ENCODE results near the gene DEGS2.
"Not testable (repeated sequence)": the region's sequence is repeated elsewhere in the genome, so short reads cannot be mapped to it uniquely, and the experiment has no call there.

DEGS2 gene

GRCh38 chr14:100178691-100179090 lies 19.2 kb upstream of the DEGS2 start:
- no peak for FAIRE-seq

GRCh38 chr14:100176811-100177327 lies 17.4 kb upstream of the DEGS2 start:
- no peak for FAIRE-seq

- FAIRE-seq, result no peak
Observed at GRCh38 chr14:100173353-100173752, 13.9 kb upstream of the DEGS2 start.

- FAIRE-seq, result no peak
Observed at GRCh38 chr14:100172811-100173210, 13.4 kb upstream of the DEGS2 start.

- no peak for FAIRE-seq
Observed at GRCh38 chr14:100170880-100171279, 11.4 kb upstream of the DEGS2 start.

GRCh38 chr14:100168506-100168905 lies 9.1 kb upstream of the DEGS2 start:
- FAIRE-seq, result no peak

- no peak for FAIRE-seq
Observed at GRCh38 chr14:100165831-100166440, 6.5 kb upstream of the DEGS2 start.

GRCh38 chr14:100165376-100165775 lies 5.9 kb upstream of the DEGS2 start:
- no peak for FAIRE-seq

GRCh38 chr14:100160534-100160916 lies 1.1 kb upstream of the DEGS2 start:
- no peak for FAIRE-seq

GRCh38 chr14:100159865-100160533 lies 554 bp upstream of the DEGS2 start:
- no peak for FAIRE-seq

- no peak for FAIRE-seq
Observed at GRCh38 chr14:100158566-100159093, 815 bp downstream of the DEGS2 start.

- FAIRE-seq, result not testable (repeated sequence)
Observed at GRCh38 chr14:100157548-100158232, 1.8 kb downstream of the DEGS2 start.

- no peak for FAIRE-seq
Observed at GRCh38 chr14:100156776-100157175, 2.7 kb downstream of the DEGS2 start.

- FAIRE-seq, result no peak
Observed at GRCh38 chr14:100155756-100156616, 3.5 kb downstream of the DEGS2 start.

- FAIRE-seq, result no peak
Observed at GRCh38 chr14:100155049-100155621, 4.3 kb downstream of the DEGS2 start.

- FAIRE-seq, result no peak
Observed at GRCh38 chr14:100153560-100153959, 5.9 kb downstream of the DEGS2 start.

- no peak for FAIRE-seq
Observed at GRCh38 chr14:100152091-100152490, 7.4 kb downstream of the DEGS2 start.

GRCh38 chr14:100150932-100151587 lies 8.4 kb downstream of the DEGS2 start:
- no peak for FAIRE-seq

- no peak for FAIRE-seq
Observed at GRCh38 chr14:100149851-100150611, 9.4 kb downstream of the DEGS2 start.

- no peak for FAIRE-seq
Observed at GRCh38 chr14:100148837-100149731, 10.4 kb downstream of the DEGS2 start.
